H7 (cell line): ENCODE measurements around the gene MIA2. TPM values are rescaled to one million over a fixed set of nuclear protein-coding genes. Genes with fewer than 3 reads are reported as not detected.
"Not testable (repeated sequence)": the region's sequence is repeated elsewhere in the genome, so short reads cannot be mapped to it uniquely, and the experiment has no call there.

Source experiments
- DNase-seq: peaks from one replicate; pipeline ENCODE4 v3.0.0; 2012
- H3K27me3 ChIP-seq: 2 replicates; pipeline ENCODE4 v1.6.0; 2011; ENCODE audit warnings: mild to moderate bottlenecking, low read length; ENCODE audit not compliant: control insufficient read depth, insufficient read depth
- H3K36me3 ChIP-seq: replicated peaks from 2 replicates; pipeline ENCODE4 v1.5.1; 2011; ENCODE audit warnings: low read length; ENCODE audit not compliant: control insufficient read depth, insufficient read depth
- H3K4me3 ChIP-seq: 2 replicates; pipeline ENCODE4 v1.5.1; 2011; ENCODE audit warnings: low read depth, mild to moderate bottlenecking, control low read depth, low read length, moderate library complexity; ENCODE audit not compliant: insufficient read depth
- total RNA-seq: library from RNA; depleted of rRNA; stranded (reverse); fragments of >200 nt; shearing (Covaris generic); gene quantifications from 2 replicates; pipeline ENCODE4 v1.2.3, GENCODE V29; 2014

The MIA2 gene
- total RNA-seq, 1 experiment from 2014 or later = 11.0 TPM

- no peaks in the 10 kb centered on the region for H3K36me3 ChIP-seq
- no peak overlapping the region for H3K4me3 ChIP-seq
- no peak for DNase-seq
- H3K27me3 ChIP-seq = no peaks in the 10 kb centered on the region
Observed at GRCh38 chr14:39219075-39219499, 14.6 kb upstream of the MIA2 start.

GRCh38 chr14:39220473-39220872 is 13.2 kb upstream of the MIA2 start:
- DNase-seq, H3K36me3 ChIP-seq, H3K27me3 ChIP-seq, H3K4me3 ChIP-seq: not testable (repeated sequence)

- no peak for DNase-seq
- Histone ChIP-seq H3K4me3 (no peak overlapping the region), H3K27me3 (no peaks in the 10 kb centered on the region), H3K36me3 (no peaks in the 10 kb centered on the region)
Observed at GRCh38 chr14:39228044-39228443, 5.7 kb upstream of the MIA2 start.

- Histone ChIP-seq H3K27me3 (no peaks in the 10 kb centered on the region), H3K36me3 (no peaks in the 10 kb centered on the region), H3K4me3 (no peak overlapping the region)
- no peak for DNase-seq
Observed at GRCh38 chr14:39228509-39229221, 5.0 kb upstream of the MIA2 start.

GRCh38 chr14:39229222-39229543 is 4.5 kb upstream of the MIA2 start:
- H3K36me3 ChIP-seq = no peaks in the 10 kb centered on the region
- no peaks in the 10 kb centered on the region for H3K27me3 ChIP-seq
- no peak overlapping the region for H3K4me3 ChIP-seq
- DNase-seq = no peak

- DNase-seq = no peak
- Histone ChIP-seq H3K4me3 (no peak overlapping the region), H3K27me3 (no peaks in the 10 kb centered on the region), H3K36me3 (no peaks in the 10 kb centered on the region)
Observed at GRCh38 chr14:39229601-39230110, 4.1 kb upstream of the MIA2 start.

- DNase-seq = no peak
- Histone ChIP-seq H3K27me3 (no peaks in the 10 kb centered on the region), H3K36me3 (no peaks in the 10 kb centered on the region), H3K4me3 (no peak overlapping the region)
Observed at GRCh38 chr14:39230416-39231035, 3.2 kb upstream of the MIA2 start.

- not testable (repeated sequence) for H3K4me3 ChIP-seq, H3K36me3 ChIP-seq, H3K27me3 ChIP-seq
- DNase-seq = peak; percentile 32
Observed at GRCh38 chr14:39231751-39232553, 1.8 kb upstream of the MIA2 start.

GRCh38 chr14:39232554-39233415 is 930 bp upstream of the MIA2 start:
- Histone ChIP-seq H3K36me3 (no peaks in the 10 kb centered on the region), H3K27me3 (no peaks in the 10 kb centered on the region), H3K4me3 (no peak overlapping the region)
- no peak for DNase-seq

GRCh38 chr14:39234986-39235385 is 1.3 kb downstream of the MIA2 start:
- not testable (repeated sequence) for H3K36me3 ChIP-seq, DNase-seq, H3K27me3 ChIP-seq, H3K4me3 ChIP-seq

GRCh38 chr14:39235466-39235865 is 1.8 kb downstream of the MIA2 start:
- H3K36me3 ChIP-seq, DNase-seq, H3K4me3 ChIP-seq, H3K27me3 ChIP-seq: not testable (repeated sequence)

GRCh38 chr14:39240769-39241168 is 7.1 kb downstream of the MIA2 start:
- H3K4me3 ChIP-seq = no peak overlapping the region
- no peaks in the 10 kb centered on the region for H3K27me3 ChIP-seq
- DNase-seq = no peak
- no peaks in the 10 kb centered on the region for H3K36me3 ChIP-seq

- H3K4me3 ChIP-seq = no peak overlapping the region
- no peak for DNase-seq
- no peaks in the 10 kb centered on the region for H3K27me3 ChIP-seq
- H3K36me3 ChIP-seq = no peaks in the 10 kb centered on the region
Observed at GRCh38 chr14:39241637-39242036, 7.9 kb downstream of the MIA2 start.

- no peaks in the 10 kb centered on the region for H3K27me3 ChIP-seq
- no peak overlapping the region for H3K4me3 ChIP-seq
- DNase-seq = no peak
- no peaks in the 10 kb centered on the region for H3K36me3 ChIP-seq
Observed at GRCh38 chr14:39243831-39244230, 10.1 kb downstream of the MIA2 start.
